GM12801 (cell line): ENCODE data around the gene ASXL1.

ENCODE experiments used
- CTCF ChIP-seq: IDR thresholded peaks from one replicate; pipeline ENCODE4 v1.5.1; 2011; ENCODE audit warnings: control low read depth; ENCODE audit not compliant: insufficient read length; ENCODE audit errors: extremely low read depth

The ASXL1 gene

GRCh38 chr20:32448306-32449056 is 90.3 kb downstream of the ASXL1 start:
- TF ChIP-seq CTCF = no peak

- TF ChIP-seq CTCF = no peak
Measured at GRCh38 chr20:32449057-32449889, 91.1 kb downstream of the ASXL1 start.

GRCh38 chr20:32449890-32450401 is 91.8 kb downstream of the ASXL1 start:
- no peak for TF ChIP-seq CTCF

GRCh38 chr20:32450484-32451061 is 92.4 kb downstream of the ASXL1 start:
- no peak for TF ChIP-seq CTCF

- TF ChIP-seq CTCF = no peak
Measured at GRCh38 chr20:32451340-32451681, 93.2 kb downstream of the ASXL1 start.

- no peak for TF ChIP-seq CTCF
Measured at GRCh38 chr20:32451682-32452461, 93.7 kb downstream of the ASXL1 start.
